A549 (cell line): ENCODE data around the gene SYNGR4. TPM values are rescaled to one million over a fixed set of nuclear protein-coding genes. Genes with fewer than 3 reads are reported as not detected.
A peak's percentile ranks its signal among the peaks of the same experiment; 100 is the strongest.

Source experiments
- ATAC-seq, 2 experiments: fragments of 200-7000 bp in 1 of 2; fragments of >200 bp in 1 of 2; cut with Nextera tagmentation in 1 of 2; cut with Tn5 transposase in 1 of 2; 3 replicates each; pipeline versions ENCODE4 v1.8.0 to v1.9.1; 2018 to 2020; ENCODE audit warnings: mild to moderate bottlenecking in 1 of 2, moderate library complexity in 1 of 2
- CTCF ChIA-PET: fragments of 300-600 bp; sonication (Branson Sonifier 250); formaldehyde crosslinking; extraction: SDS; loops from one replicate; lab custom pipeline; 2021; ENCODE audit warnings: antibody characterized with exemption, inconsistent platforms; lab: Yijun Ruan, JAX
- POLR2A ChIA-PET: fragments of 350-600 bp; formaldehyde crosslinking; extraction: SDS; loops from one replicate; lab custom pipeline; 2021; ENCODE audit warnings: antibody characterized with exemption, inconsistent platforms; lab: Yijun Ruan, JAX
- DNase-seq, 2 experiments: peaks; one replicate each; pipeline versions ENCODE4 v3.0.0 to v3.0.0-alpha.2; 2011 to 2016; ENCODE audit warnings: low read depth in 1 of 2, low spot score in 1 of 2
- FAIRE-seq: peaks from 2 replicates; lab custom pipeline; 2011; peaks lifted over from hg19 to GRCh38; lab: Jason Lieb, UNC
- H3K27ac ChIP-seq, 2 experiments: fragments of >200 bp; sonication (Bioruptor Twin); formaldehyde crosslinking; 3 replicates each; pipeline ENCODE4 v1.5.1; 2016 to 2017
- H3K4me1 ChIP-seq: fragments of >200 bp; sonication (Bioruptor Twin); formaldehyde crosslinking; 3 replicates; pipeline ENCODE4 v1.6.1; 2016
- H3K4me2 ChIP-seq: fragments of >200 bp; sonication (Bioruptor Twin); formaldehyde crosslinking; 3 replicates; pipeline ENCODE4 v1.6.1; 2016
- H3K4me3 ChIP-seq: fragments of >200 bp; sonication (Bioruptor Twin); formaldehyde crosslinking; 3 replicates; pipeline ENCODE4 v1.5.1; 2016
- H3K9me3 ChIP-seq: fragments of >200 bp; sonication (Bioruptor Twin); formaldehyde crosslinking; 3 replicates; pipeline ENCODE4 v1.6.1; 2016
- CBX2 ChIP-seq: fragments of 200-600 bp; sonication (generic); IDR thresholded peaks from 2 replicates; pipeline ENCODE4 v1.6.1; 2016; ENCODE audit warnings: low read depth, mild to moderate bottlenecking, borderline replicate concordance
- CBX8 ChIP-seq: fragments of 200-600 bp; sonication (generic); IDR thresholded peaks from 2 replicates; pipeline ENCODE4 v1.6.1; 2016
- FOSB ChIP-seq: fragments of 250-450 bp; sonication (Bioruptor Pico); IDR thresholded peaks from 2 replicates; pipeline ENCODE4 v1.5.0; 2020; ENCODE audit warnings: mild to moderate bottlenecking, moderate library complexity
- GATA3 ChIP-seq: IDR thresholded peaks from 2 replicates; pipeline ENCODE4 v1.6.1; 2012; ENCODE audit warnings: borderline replicate concordance
- HES2 ChIP-seq: fragments of >200 bp; sonication (Bioruptor Twin); formaldehyde crosslinking; IDR thresholded peaks from 2 replicates; pipeline ENCODE4 v1.6.1; 2016
- HEYL ChIP-seq: fragments of 250-450 bp; sonication (Bioruptor Pico); IDR thresholded peaks from 2 replicates; pipeline ENCODE4 v1.8.0; 2021; ENCODE audit warnings: mild to moderate bottlenecking, moderate library complexity
- HOXB13 ChIP-seq: fragments of 250-450 bp; sonication (Bioruptor Pico); IDR thresholded peaks from 2 replicates; pipeline ENCODE4 v1.5.0; 2020; ENCODE audit warnings: low read depth, mild to moderate bottlenecking, moderate library complexity
- KDM1A ChIP-seq: fragments of 200-600 bp; sonication (generic); IDR thresholded peaks from 2 replicates; pipeline ENCODE4 v1.6.1; 2016; ENCODE audit warnings: low read depth, mild to moderate bottlenecking
- KDM5A ChIP-seq: fragments of 200-600 bp; sonication (generic); IDR thresholded peaks from 2 replicates; pipeline ENCODE4 v1.6.1; 2016; ENCODE audit warnings: antibody characterized with exemption, mild to moderate bottlenecking
- MAX ChIP-seq: IDR thresholded peaks from 2 replicates; pipeline ENCODE4 v1.6.1; 2012
- NR3C1 ChIP-seq: fragments of >200 bp; sonication (Bioruptor Twin); formaldehyde crosslinking; IDR thresholded peaks from 3 replicates; pipeline ENCODE4 v1.6.1; 2017
- PBX3 ChIP-seq: IDR thresholded peaks from 2 replicates; pipeline ENCODE4 v1.6.1; 2012
- POLR2A ChIP-seq: IDR thresholded peaks from 2 replicates; pipeline ENCODE4 v1.6.1; 2012; ENCODE audit warnings: mild to moderate bottlenecking, low read length
- POLR2AphosphoS2 ChIP-seq: conservative IDR thresholded peaks from 2 replicates; pipeline ENCODE4 v1.6.1; 2012; ENCODE audit warnings: low read length, improper control_type of control experiment, inconsistent platforms
- RAD21 ChIP-seq, 2 experiments: fragments of >200 bp in 1 of 2; sonication (Bioruptor Twin) in 1 of 2; formaldehyde crosslinking in 1 of 2; IDR thresholded peaks in 1 of 2; conservative IDR thresholded peaks in 1 of 2; 2 replicates in 1 of 2; 3 replicates in 1 of 2; pipeline ENCODE4 v1.6.1; 2012 to 2018; ENCODE audit warnings: inconsistent platforms in 1 of 2
- RARB ChIP-seq: fragments of 250-450 bp; sonication (Bioruptor Pico); IDR thresholded peaks from 2 replicates; pipeline ENCODE4 v1.8.0; 2021; ENCODE audit warnings: mild to moderate bottlenecking, moderate library complexity
- RCOR1 ChIP-seq: fragments of 150-350 bp; IDR thresholded peaks from 2 replicates; pipeline ENCODE4 v1.6.1; 2014; ENCODE audit warnings: antibody characterized with exemption, low read length, low read depth
- RFX5 ChIP-seq: fragments of 450-650 bp; IDR thresholded peaks from 2 replicates; pipeline ENCODE4 v1.7.1; 2014; ENCODE audit warnings: antibody characterized with exemption, mild to moderate bottlenecking, moderate library complexity
- SREBF2 ChIP-seq: fragments of 450-650 bp; IDR thresholded peaks from 2 replicates; pipeline ENCODE4 v1.6.1; 2014; ENCODE audit warnings: mild to moderate bottlenecking, moderate library complexity
- ZSCAN20 ChIP-seq: fragments of 250-450 bp; sonication (Bioruptor Pico); IDR thresholded peaks from 2 replicates; pipeline ENCODE4 v1.8.0; 2022; ENCODE audit warnings: mild to moderate bottlenecking, moderate library complexity
- WGBS: methylation state at CpG from one replicate; pipeline ENCODE4 v1.1.6; 2017; ENCODE audit errors: missing lambda C conversion rate; 5-methylcytosine and 5-hydroxymethylcytosine counted together
- polyA plus RNA-seq, 4 experiments: library from polyadenylated mRNA; depleted of rRNA in 3 of 4; stranded (reverse); fragments of >200 nt; fragmentation: RNase III in 1 of 4; extraction: RNeasy Plus Mini Kit Qiagen cat#74134 plus additional on column Dnase treatment in 1 of 4; gene quantifications; 2 replicates in 3 of 4; 3 replicates in 1 of 4; pipeline ENCODE4 v1.2.3, GENCODE V29; 2011 to 2017
- TF ChIP-seq, protein P1 (sequence below): fragments of 450-650 bp; IDR thresholded peaks from 2 replicates; pipeline ENCODE4 v1.6.1; 2014; ENCODE audit warnings: antibody characterized with exemption
- TF ChIP-seq, protein P2 (sequence below): fragments of 150-350 bp; IDR thresholded peaks from 2 replicates; pipeline ENCODE4 v1.6.1; 2014; ENCODE audit warnings: low read depth, mild to moderate bottlenecking, low read length

SYNGR4 gene
- polyA plus RNA-seq, 2 of the 4 experiments (the other 2 are of a cell fraction) = 2.3 to 4.4 TPM

- Histone ChIP-seq H3K4me1 (peaks cover 68% of the 10 kb centered on the region), H3K4me2 (peak within 1 kb of the TSS; percentile 97), H3K4me3 (peak within 1 kb of the TSS; percentile 45), H3K9me3 (no peaks in the 10 kb centered on the region), H3K27ac (peak within 1 kb of the TSS; percentile 68 to 95)
- DNase-seq = peak in 1 of 2 experiments; percentile 68
- CTCF ChIA-PET = interaction anchor here (0.6 to 3.5 kb wide), 13 partner anchors 9 to 215 kb away, joined by 3 to 15 read pairs (median 4); partner anchors contain the start of genes GRWD1, SYNGR4 and TMEM143
- POLR2A ChIA-PET = interaction anchor here (0.6 to 1.7 kb wide), 4 partner anchors 30 to 113 kb away, joined by 3 to 13 read pairs (median 6); partner anchors contain the start of genes SYNGR4 and TMEM143
- TF ChIP-seq RFX5 (no peak), NR3C1 (no peak), CBX8 (no peak), MAX (peak; percentile 43), KDM1A (no peak), GATA3 (0 out of 2 replicates have a peak, but pooled peaks have one; percentile 2), RARB (CRISPR knock-in tag) (no peak), CBX2 (no peak), POLR2A (peak; percentile 18; the same call in 1 of the 2 replicates), RAD21 (conservative IDR thresholded peaks at IDR 0.05 in 1 of 2, IDR thresholded peaks at IDR 0.05 in 1 of 2) (peak in 1 of 2 experiments; percentile 24; a peak in 1 of 5 replicates), FOSB (no peak), HEYL (CRISPR knock-in tag) (no peak), SREBF2 (no peak), POLR2AphosphoS2 (no peak; the same call in 1 of the 2 replicates), RCOR1 (no peak), HES2 (no peak), PBX3 (peak; percentile 48; the same call in 1 of the 2 replicates), KDM5A (no peak), HOXB13 (no peak), ZSCAN20 (no peak)
- TF ChIP-seq, protein P1, sequence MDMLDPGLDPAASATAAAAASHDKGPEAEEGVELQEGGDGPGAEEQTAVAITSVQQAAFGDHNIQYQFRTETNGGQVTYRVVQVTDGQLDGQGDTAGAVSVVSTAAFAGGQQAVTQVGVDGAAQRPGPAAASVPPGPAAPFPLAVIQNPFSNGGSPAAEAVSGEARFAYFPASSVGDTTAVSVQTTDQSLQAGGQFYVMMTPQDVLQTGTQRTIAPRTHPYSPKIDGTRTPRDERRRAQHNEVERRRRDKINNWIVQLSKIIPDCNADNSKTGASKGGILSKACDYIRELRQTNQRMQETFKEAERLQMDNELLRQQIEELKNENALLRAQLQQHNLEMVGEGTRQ = no peak
- TF ChIP-seq, protein P2, sequence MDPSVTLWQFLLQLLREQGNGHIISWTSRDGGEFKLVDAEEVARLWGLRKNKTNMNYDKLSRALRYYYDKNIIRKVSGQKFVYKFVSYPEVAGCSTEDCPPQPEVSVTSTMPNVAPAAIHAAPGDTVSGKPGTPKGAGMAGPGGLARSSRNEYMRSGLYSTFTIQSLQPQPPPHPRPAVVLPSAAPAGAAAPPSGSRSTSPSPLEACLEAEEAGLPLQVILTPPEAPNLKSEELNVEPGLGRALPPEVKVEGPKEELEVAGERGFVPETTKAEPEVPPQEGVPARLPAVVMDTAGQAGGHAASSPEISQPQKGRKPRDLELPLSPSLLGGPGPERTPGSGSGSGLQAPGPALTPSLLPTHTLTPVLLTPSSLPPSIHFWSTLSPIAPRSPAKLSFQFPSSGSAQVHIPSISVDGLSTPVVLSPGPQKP = no peak
- 7% methylated on average over 24 of the region's 40 CpGs for WGBS
- peak; percentile 19 to 33; a peak in 3 of 6 replicates for ATAC-seq
- FAIRE-seq = no peak
These were observed 29.6 kb downstream of the SYNGR4 start, which contains the start of gene GRIN2D for GRCh38 chr19:48393559-48394330. GRIN2D (plus strand) TSS chr19:48393668; CDS start chr19:48398393, 4,725 bp downstream.
